PC-3 (cell line): ENCODE data around the gene BMP7. TPM values are rescaled to one million over a fixed set of nuclear protein-coding genes. Genes with fewer than 3 reads are reported as not detected.

Source experiments
- ATAC-seq: fragments of 200-7000 bp; cut with Tn5 transposase; 2 replicates; pipeline ENCODE4 v1.9.1; 2020; ENCODE audit warnings: mild to moderate bottlenecking, moderate library complexity
- BruUV-seq: library from RNA; stranded (reverse); fragments of 400-500 nt; replicated peaks from 2 replicates; lab custom pipeline; 2021; lab: Mats Ljungman, UMichigan
- CTCF ChIA-PET: fragments of 300-600 bp; sonication (Branson Sonifier 250); formaldehyde crosslinking; loops from one replicate; lab custom pipeline; 2022; ENCODE audit warnings: antibody characterized with exemption; lab: Charles Lee
- POLR2A ChIA-PET: fragments of 300-600 bp; sonication (Branson Sonifier 250); formaldehyde crosslinking; loops from one replicate; lab custom pipeline; 2022; ENCODE audit warnings: antibody characterized with exemption; ENCODE audit not compliant: unreplicated experiment; lab: Charles Lee
- DNase-seq: peaks from one replicate; pipeline ENCODE4 v3.0.0-alpha.2; 2015
- H2AFZ ChIP-seq: fragments of 300-600 bp; sonication (generic); 2 replicates; pipeline ENCODE4 v1.6.0; 2016; ENCODE audit warnings: antibody characterized with exemption, low read length
- H3F3A ChIP-seq: fragments of 300-600 bp; sonication (generic); one replicate; pipeline ENCODE4 v1.6.0; 2017; ENCODE audit warnings: antibody characterized with exemption, low read length, control low read depth, mild to moderate bottlenecking; ENCODE audit not compliant: unreplicated experiment
- H3K27ac ChIP-seq: fragments of 300-600 bp; sonication (generic); 2 replicates; pipeline ENCODE4 v1.5.1; 2016; ENCODE audit warnings: mild to moderate bottlenecking, low read length
- H3K27me3 ChIP-seq: fragments of 300-600 bp; sonication (generic); 2 replicates; pipeline ENCODE4 v1.6.1; 2016; ENCODE audit warnings: low read length, mixed read lengths
- H3K36me3 ChIP-seq: fragments of 300-600 bp; sonication (generic); 2 replicates; pipeline ENCODE4 v1.6.1; 2016; ENCODE audit warnings: low read depth, mixed run types, low read length, mixed read lengths
- H3K4me1 ChIP-seq: fragments of 300-600 bp; sonication (generic); 2 replicates; pipeline ENCODE4 v1.5.1; 2016; ENCODE audit warnings: low read length; ENCODE audit not compliant: insufficient read depth
- H3K4me2 ChIP-seq: fragments of 300-600 bp; sonication (generic); 2 replicates; pipeline ENCODE4 v1.6.0; 2016; ENCODE audit warnings: low read length
- H3K4me3 ChIP-seq: fragments of 300-600 bp; sonication (generic); 2 replicates; pipeline ENCODE4 v1.5.1; 2016; ENCODE audit warnings: mild to moderate bottlenecking, low read length, mixed read lengths
- H3K79me2 ChIP-seq: fragments of 300-600 bp; sonication (generic); 2 replicates; pipeline ENCODE4 v1.6.1; 2017; ENCODE audit warnings: low read length, mixed read lengths
- H3K9ac ChIP-seq: fragments of 300-600 bp; sonication (generic); 2 replicates; pipeline ENCODE4 v1.6.0; 2016; ENCODE audit warnings: mild to moderate bottlenecking, low read length
- H3K9me2 ChIP-seq: fragments of 300-600 bp; sonication (generic); replicated peaks from 2 replicates; pipeline ENCODE4 v1.6.1; 2016; ENCODE audit warnings: mixed run types, low read length, mixed read lengths
- H3K9me3 ChIP-seq: fragments of 300-600 bp; sonication (generic); 2 replicates; pipeline ENCODE4 v1.6.1; 2016; ENCODE audit warnings: low read length, mixed read lengths
- H4K20me1 ChIP-seq: fragments of 300-600 bp; sonication (generic); 2 replicates; pipeline ENCODE4 v1.6.1; 2016; ENCODE audit warnings: low read length, mixed read lengths
- CTCF ChIP-seq: fragments of 300-600 bp; sonication (generic); conservative IDR thresholded peaks from 2 replicates; pipeline ENCODE4 v1.5.1; 2017; ENCODE audit warnings: antibody characterized with exemption, low read depth, mild to moderate bottlenecking, low read length
- EZH2 ChIP-seq: fragments of 300-600 bp; sonication (generic); IDR thresholded peaks from one replicate; pipeline ENCODE4 v1.6.1; 2017; ENCODE audit warnings: antibody characterized with exemption, mild to moderate bottlenecking, low read length; ENCODE audit not compliant: unreplicated experiment
- EZH2phosphoT487 ChIP-seq: fragments of 300-600 bp; sonication (generic); IDR thresholded peaks from 2 replicates; pipeline ENCODE4 v1.6.1; 2018; ENCODE audit warnings: mild to moderate bottlenecking, antibody characterized with exemption, low read length, borderline replicate concordance
- intact Hi-C: fragments of 100-400 bp; cut with micrococcal nuclease; formaldehyde crosslinking; loops from 2 replicates; pipeline ENCODE4 v1.9.0; 2023
- total RNA-seq: library from RNA; depleted of rRNA; stranded (reverse); fragments of >200 nt; gene quantifications from 2 replicates; pipeline ENCODE4 v1.2.3, GENCODE V29; 2014

Gene BMP7
- total RNA-seq, 1 experiment from 2014 or later: not detected

- Histone ChIP-seq H3K9ac (no peak overlapping the region), H3K27ac (no peak overlapping the region), H3K4me3 (no peak overlapping the region), H3F3A (no peaks in the 10 kb centered on the region), H3K27me3 (peaks cover 53% of the 10 kb centered on the region), H3K9me3 (no peaks in the 10 kb centered on the region), H4K20me1 (no peaks in the 10 kb centered on the region), H3K9me2 (no peaks in the 10 kb centered on the region), H3K4me2 (no peak overlapping the region), H3K79me2 (no peaks in the 10 kb centered on the region), H3K36me3 (no peaks in the 10 kb centered on the region), H2AFZ (no peak overlapping the region), H3K4me1 (no peaks in the 10 kb centered on the region)
- no peak for DNase-seq
- TF ChIP-seq EZH2phosphoT487 (no peak), EZH2 (no peak), CTCF (no peak)
- POLR2A ChIA-PET: no interaction called here
- BruUV-seq: no TSS peak
- ATAC-seq: no peak
- intact Hi-C loops: no loop called here
- CTCF ChIA-PET: no interaction called here
Measured at GRCh38 chr20:57162362-57162652, 104.1 kb downstream of the BMP7 start.

- Histone ChIP-seq H3K27ac (no peak overlapping the region), H3K79me2 (no peaks in the 10 kb centered on the region), H3K9me3 (no peaks in the 10 kb centered on the region), H3K9me2 (no peaks in the 10 kb centered on the region), H3K9ac (no peak overlapping the region), H3K4me1 (no peaks in the 10 kb centered on the region), H3K36me3 (no peaks in the 10 kb centered on the region), H2AFZ (no peak overlapping the region), H3F3A (no peaks in the 10 kb centered on the region), H4K20me1 (no peaks in the 10 kb centered on the region), H3K4me3 (no peak overlapping the region), H3K27me3 (peaks cover 53% of the 10 kb centered on the region), H3K4me2 (no peak overlapping the region)
- DNase-seq (no peak), ATAC-seq (no peak)
- CTCF ChIA-PET: no interaction called here
- TF ChIP-seq EZH2 (no peak), EZH2phosphoT487 (no peak)
- BruUV-seq: no TSS peak
- POLR2A ChIA-PET: no interaction called here
- intact Hi-C loops: no loop called here
Measured at GRCh38 chr20:57161478-57162361, 104.7 kb downstream of the BMP7 start.

GRCh38 chr20:57160985-57161384, 105.5 kb downstream of the BMP7 start:
- Histone ChIP-seq H3K4me2 (no peak overlapping the region), H4K20me1 (no peaks in the 10 kb centered on the region), H3K9me3 (no peaks in the 10 kb centered on the region), H3K9ac (no peak overlapping the region), H3K4me3 (no peak overlapping the region), H3K9me2 (no peaks in the 10 kb centered on the region), H3K27ac (no peak overlapping the region), H3K4me1 (no peaks in the 10 kb centered on the region), H3K36me3 (no peaks in the 10 kb centered on the region), H3K27me3 (peaks cover 53% of the 10 kb centered on the region), H2AFZ (no peak overlapping the region), H3F3A (no peaks in the 10 kb centered on the region), H3K79me2 (no peaks in the 10 kb centered on the region)
- ATAC-seq: no peak
- no peak for TF ChIP-seq EZH2
- no peak for TF ChIP-seq CTCF
- no peak for TF ChIP-seq EZH2phosphoT487
- ChIA-PET POLR2A (no interaction called here), CTCF (no interaction called here)
- intact Hi-C loops: no loop called here
- BruUV-seq: no TSS peak
- DNase-seq: no peak
